H1 (cell line): ENCODE results near the gene PRKN. TPM values are rescaled to one million over a fixed set of nuclear protein-coding genes. Genes with fewer than 3 reads are reported as not detected.

Experiments
- CTCF ChIA-PET: fragments of 300-600 bp; sonication (Branson Sonifier 250); formaldehyde crosslinking; loops from one replicate; lab custom pipeline; 2021; ENCODE audit not compliant: partially characterized antibody; lab: Charles Lee
- POLR2A ChIA-PET: fragments of 300-600 bp; sonication (Branson Sonifier 250); formaldehyde crosslinking; loops from one replicate; lab custom pipeline; 2021; ENCODE audit warnings: inconsistent platforms; ENCODE audit not compliant: partially characterized antibody; lab: Charles Lee
- DNase-seq, 2 experiments: peaks; one replicate each; pipeline versions ENCODE4 v3.0.0 to v3.0.0-alpha.2; 2010 to 2022; ENCODE audit warnings: low spot score in 2 of 2, low read depth in 1 of 2, mixed read lengths in 1 of 2
- FAIRE-seq: peaks from 2 replicates; lab custom pipeline; 2011; peaks lifted over from hg19 to GRCh38; lab: Jason Lieb, UNC
- H2AFZ ChIP-seq: 2 replicates; pipeline ENCODE4 v1.8.1; 2012; ENCODE audit warnings: low read length, inconsistent platforms
- H2AK5ac ChIP-seq: 2 replicates; pipeline ENCODE4 v1.6.1; 2013; ENCODE audit warnings: low read depth, low read length
- H2BK120ac ChIP-seq: replicated peaks from 2 replicates; pipeline ENCODE3; 2013; ENCODE audit warnings: low read depth, low read length, inconsistent platforms
- H2BK12ac ChIP-seq: 2 replicates; pipeline ENCODE4 v1.6.1; 2013; ENCODE audit warnings: low read depth, low read length
- H2BK15ac ChIP-seq: 2 replicates; pipeline ENCODE4 v1.6.1; 2013; ENCODE audit warnings: low read length
- H2BK20ac ChIP-seq: 2 replicates; pipeline ENCODE4 v1.6.1; 2013; ENCODE audit warnings: low read length
- H2BK5ac ChIP-seq: 2 replicates; pipeline ENCODE4 v1.6.1; 2013; ENCODE audit warnings: low read depth, low read length
- H3K14ac ChIP-seq: 2 replicates; pipeline ENCODE4 v1.6.1; 2013; ENCODE audit warnings: inconsistent platforms; ENCODE audit not compliant: insufficient read length
- H3K18ac ChIP-seq: 2 replicates; pipeline ENCODE4 v1.6.1; 2013; ENCODE audit warnings: low read length; ENCODE audit errors: extremely low read depth
- H3K23ac ChIP-seq: 2 replicates; pipeline ENCODE4 v1.6.1; 2013; ENCODE audit warnings: inconsistent platforms; ENCODE audit not compliant: insufficient read length
- H3K23me2 ChIP-seq: 2 replicates; pipeline ENCODE4 v1.6.1; 2013; ENCODE audit warnings: low read depth, low read length
- H3K27ac ChIP-seq: 2 replicates; pipeline ENCODE4 v1.6.1; 2011; ENCODE audit warnings: low read depth, low read length, inconsistent platforms
- H3K27me3 ChIP-seq, 4 experiments: replicated peaks in 1 of 4; 1 replicate in 1 of 4; 2 replicates in 3 of 4; pipeline versions ENCODE4 v1.6.1 to v1.8.1; 2011 to 2013; ENCODE audit warnings: low read length in 3 of 4, mild to moderate bottlenecking in 3 of 4, inconsistent platforms in 2 of 4, mixed read lengths in 2 of 4, moderate library complexity in 1 of 4; ENCODE audit not compliant: control insufficient read depth in 3 of 4, insufficient read depth in 3 of 4; ENCODE audit errors: extremely low read depth in 1 of 4
- H3K36me3 ChIP-seq, 4 experiments: 2 replicates each; pipeline versions ENCODE4 v1.6.1 to v1.8.1; 2011 to 2013; ENCODE audit warnings: mild to moderate bottlenecking in 4 of 4, low read length in 3 of 4, moderate library complexity in 2 of 4, control low read depth in 1 of 4, inconsistent platforms in 1 of 4; ENCODE audit not compliant: insufficient read depth in 4 of 4, control insufficient read depth in 2 of 4
- H3K4ac ChIP-seq: replicated peaks from 2 replicates; pipeline ENCODE3; 2013; ENCODE audit warnings: low read length, low read depth, mixed read lengths, inconsistent platforms; ENCODE audit not compliant: insufficient read length
- H3K4me1 ChIP-seq, 4 experiments: replicated peaks in 1 of 4; 1 replicate in 1 of 4; 2 replicates in 3 of 4; pipeline versions ENCODE4 v1.6.1 to v1.8.1; 2011 to 2013; ENCODE audit warnings: low read length in 3 of 4, inconsistent platforms in 2 of 4, mixed read lengths in 1 of 4; ENCODE audit not compliant: insufficient read depth in 4 of 4, control insufficient read depth in 3 of 4
- H3K4me2 ChIP-seq, 2 experiments: 2 replicates each; pipeline versions ENCODE4 v1.6.1 to v1.8.1; 2011 to 2013; ENCODE audit warnings: low read depth in 2 of 2, low read length in 2 of 2, control low read depth in 1 of 2, inconsistent platforms in 1 of 2, mild to moderate bottlenecking in 1 of 2; ENCODE audit not compliant: insufficient read depth in 1 of 2
- H3K4me3 ChIP-seq, 4 experiments: fragments of 200-600, 300-600 bp in 1 of 4; sonication (generic), shearing (Covaris generic), sonication (Bioruptor Twin) in 1 of 4; 2 replicates each; pipeline versions ENCODE4 v1.5.1 to v1.8.1; 2011 to 2016; ENCODE audit warnings: low read length in 4 of 4, low read depth in 3 of 4, control low read depth in 2 of 4, inconsistent platforms in 2 of 4, mild to moderate bottlenecking in 2 of 4, mixed read lengths in 1 of 4, moderate library complexity in 1 of 4; ENCODE audit not compliant: insufficient read depth in 2 of 4; ENCODE audit errors: extremely low read depth in 1 of 4
- H3K56ac ChIP-seq: replicated peaks from 2 replicates; pipeline ENCODE3; 2013; ENCODE audit warnings: low read depth, mild to moderate bottlenecking, mixed read lengths, low read length, inconsistent platforms; ENCODE audit not compliant: insufficient read length
- H3K79me1 ChIP-seq: 2 replicates; pipeline ENCODE4 v1.6.1; 2013; ENCODE audit warnings: low read depth, low read length, control low read depth
- H3K79me2 ChIP-seq, 2 experiments: 2 replicates each; pipeline versions ENCODE4 v1.6.1 to v1.8.1; 2012 to 2013; ENCODE audit warnings: low read length in 2 of 2, mild to moderate bottlenecking in 2 of 2, inconsistent platforms in 1 of 2; ENCODE audit not compliant: insufficient read depth in 2 of 2, control insufficient read depth in 1 of 2
- H3K9ac ChIP-seq, 4 experiments: replicated peaks in 1 of 4; 1 replicate in 1 of 4; 2 replicates in 3 of 4; pipeline versions ENCODE4 v1.6.1 to v1.8.1; 2011 to 2013; ENCODE audit warnings: low read depth in 3 of 4, low read length in 3 of 4, control low read depth in 2 of 4, mild to moderate bottlenecking in 2 of 4, moderate library complexity in 2 of 4, inconsistent platforms in 1 of 4; ENCODE audit errors: extremely low read depth in 1 of 4
- H3K9me3 ChIP-seq, 2 experiments: 2 replicates each; pipeline versions ENCODE4 v1.6.1 to v1.8.1; 2012 to 2013; ENCODE audit warnings: mild to moderate bottlenecking in 2 of 2, moderate library complexity in 2 of 2, control low read depth in 1 of 2, inconsistent platforms in 1 of 2, low read depth in 1 of 2, low read length in 1 of 2, mixed read lengths in 1 of 2; ENCODE audit not compliant: insufficient read depth in 2 of 2
- H4K20me1 ChIP-seq, 2 experiments: replicated peaks in 1 of 2; 2 replicates each; pipeline versions ENCODE3 to v1.8.1; 2011 to 2013; ENCODE audit warnings: inconsistent platforms in 2 of 2, low read length in 2 of 2, mild to moderate bottlenecking in 1 of 2; ENCODE audit not compliant: insufficient read depth in 2 of 2, control insufficient read depth in 1 of 2
- H4K5ac ChIP-seq: 2 replicates; pipeline ENCODE4 v1.6.1; 2013; ENCODE audit warnings: low read length, low read depth, mixed read lengths, inconsistent platforms; ENCODE audit not compliant: insufficient read length
- H4K8ac ChIP-seq: 2 replicates; pipeline ENCODE4 v1.8.0; 2013; ENCODE audit warnings: mild to moderate bottlenecking, moderate library complexity, low read length, inconsistent platforms; ENCODE audit not compliant: insufficient read depth; ENCODE audit errors: extremely low read depth
- H4K91ac ChIP-seq: replicated peaks from 2 replicates; pipeline ENCODE3; 2013; ENCODE audit warnings: low read length, mixed read lengths, inconsistent platforms; ENCODE audit not compliant: insufficient read length
- BACH1 ChIP-seq: IDR thresholded peaks from 2 replicates; pipeline ENCODE4 v1.6.1; 2012; ENCODE audit warnings: low read length, improper control_type of control experiment
- CBX5 ChIP-seq: fragments of 300-800, 300-1000 bp; sonication (generic); IDR thresholded peaks from 2 replicates; pipeline ENCODE4 v1.7.1; 2016; ENCODE audit warnings: antibody characterized with exemption, low read length, low read depth
- CBX8 ChIP-seq: fragments of 300-800, 300-1000 bp; sonication (generic); IDR thresholded peaks from 2 replicates; pipeline ENCODE4 v1.7.1; 2016; ENCODE audit warnings: low read depth, low read length, borderline replicate concordance
- CHD2 ChIP-seq: IDR thresholded peaks from 2 replicates; pipeline ENCODE4 v1.6.1; 2012; ENCODE audit warnings: low read length, improper control_type of control experiment
- GTF2F1 ChIP-seq: IDR thresholded peaks from 2 replicates; pipeline ENCODE4 v1.6.1; 2012; ENCODE audit warnings: low read depth, low read length, improper control_type of control experiment, borderline replicate concordance
- HDAC6 ChIP-seq: IDR thresholded peaks from one replicate; pipeline ENCODE4 v1.7.1; 2012; ENCODE audit warnings: low read depth, mild to moderate bottlenecking, inconsistent platforms, low read length, moderate library complexity
- KDM4A ChIP-seq: IDR thresholded peaks from one replicate; pipeline ENCODE4 v1.7.1; 2012; ENCODE audit warnings: low read depth, mild to moderate bottlenecking, moderate library complexity, low read length, inconsistent platforms; ENCODE audit not compliant: severe bottlenecking
- MAX ChIP-seq: IDR thresholded peaks from 2 replicates; pipeline ENCODE4 v1.6.1; 2012; ENCODE audit warnings: inconsistent platforms
- RAD21 ChIP-seq, 2 experiments: IDR thresholded peaks in 1 of 2; conservative IDR thresholded peaks in 1 of 2; 2 replicates each; pipeline ENCODE4 v1.6.1; 2011; ENCODE audit warnings: low read depth in 2 of 2, low read length in 2 of 2, improper control_type of control experiment in 1 of 2, inconsistent platforms in 1 of 2, mild to moderate bottlenecking in 1 of 2, moderate library complexity in 1 of 2
- RFX5 ChIP-seq: IDR thresholded peaks from 2 replicates; pipeline ENCODE4 v1.6.1; 2011; ENCODE audit warnings: low read depth, low read length, improper control_type of control experiment, borderline replicate concordance
- TAF7 ChIP-seq: optimal IDR thresholded peaks from 2 replicates; pipeline ENCODE3; 2011; ENCODE audit warnings: low read depth, mild to moderate bottlenecking, inconsistent platforms, low read length, moderate library complexity, borderline replicate concordance
- TBP ChIP-seq: IDR thresholded peaks from 2 replicates; pipeline ENCODE4 v1.6.1; 2011; ENCODE audit warnings: low read depth, low read length, improper control_type of control experiment
- YY1 ChIP-seq: IDR thresholded peaks from 2 replicates; pipeline ENCODE4 v1.6.1; 2011; ENCODE audit warnings: low read depth, mild to moderate bottlenecking, low read length
- WGBS, 2 experiments: shearing (Covaris generic) in 1 of 2; methylation state at CpG; one replicate each; pipeline versions ENCODE4 v1.1.6 to v1.1.7; 2013 to 2015; ENCODE audit warnings: low lambda C conversion rate in 2 of 2, mixed read lengths in 2 of 2, inconsistent platforms in 1 of 2, low coverage in 1 of 2, missing lambda C conversion rate in 1 of 2; ENCODE audit not compliant: insufficient replicate concordance in 2 of 2, insufficient coverage in 1 of 2, insufficient read length in 1 of 2; ENCODE audit errors: extremely low coverage in 1 of 2, missing lambda C conversion rate in 1 of 2; 5-methylcytosine and 5-hydroxymethylcytosine counted together
- polyA plus RNA-seq, 7 experiments: library from polyadenylated mRNA; depleted of rRNA in 3 of 7; stranded (reverse) in 5 of 7; unstranded in 2 of 7; fragments of >200 nt in 5 of 7; fragments of 200-250 nt in 2 of 7; gene quantifications; 1 replicate in 5 of 7; 2 replicates in 1 of 7; 4 replicates in 1 of 7; pipeline versions ENCODE4 v1.2.1 to v1.2.3, GENCODE V29; 2011 to 2013; ENCODE audit warnings: missing spikeins in 2 of 7, mixed read lengths in 2 of 7
- total RNA-seq: library from RNA; stranded (reverse); fragmentation: NEBNext Ultra II Directional; extraction: Animal tissue kit (Norgen Biotek cat#: 25700); gene quantifications from 2 replicates; pipeline ENCODE4 v1.2.1, GENCODE V29; 2021

The PRKN gene
- total and polyA plus RNA-seq, 2 of the 8 experiments (the other 6 are each of a cell fraction or from before 2014, with no cell fraction given), result 0.13 to 0.29 TPM

GRCh38 chr6:161817881-161818280 lies 909.7 kb downstream of the PRKN start:
- 98% methylated on average over 4 of the region's 4 CpGs; no CpG with 5 or more reads in 1 of the 2 experiments for WGBS, 2 experiments
- Histone ChIP-seq H3K4ac (no peak overlapping the region), H3K23ac (no peak overlapping the region), H3K36me3 (no peaks in the 10 kb centered on the region), H3K79me1 (no peaks in the 10 kb centered on the region), H3K4me3 (no peak overlapping the region), H2BK20ac (no peak overlapping the region), H2BK120ac (no peak overlapping the region), H4K5ac (no peak overlapping the region), H3K4me1 (no peaks in the 10 kb centered on the region; a peak in 1 of 7 replicates), H3K79me2 (no peaks in the 10 kb centered on the region), H2BK15ac (no peak overlapping the region), H2BK12ac (no peak overlapping the region), H3K4me2 (no peak overlapping the region), H2AK5ac (no peak overlapping the region), H2BK5ac (no peak overlapping the region), H3K9me3 (no peaks in the 10 kb centered on the region), H3K23me2 (no peaks in the 10 kb centered on the region), H2AFZ (no peak overlapping the region), H3K56ac (no peak overlapping the region), H3K27me3 (no peaks in the 10 kb centered on the region), H3K9ac (no peak overlapping the region), H3K14ac (no peak overlapping the region), H3K27ac (no peak overlapping the region), H4K20me1 (no peaks in the 10 kb centered on the region), H4K91ac (no peak overlapping the region), H3K18ac (no peak overlapping the region), H4K8ac (no peak overlapping the region)
- POLR2A ChIA-PET, result no interaction called here
- TF ChIP-seq GTF2F1 (no peak), KDM4A (no peak), HDAC6 (no peak), TAF7 (no peak), TBP (no peak), CHD2 (no peak), RAD21 (IDR thresholded peaks at IDR 0.05 in 1 of 2, conservative IDR thresholded peaks at IDR 0.05 in 1 of 2; ENCODE audit: low read depth in 2 of 2, low read length in 2 of 2) (no peak), MAX (no peak), RFX5 (no peak), CBX5 (no peak), BACH1 (no peak), YY1 (no peak), CBX8 (no peak)
- DNase-seq, result no peak
- no peak for FAIRE-seq
- CTCF ChIA-PET, result interaction anchor here (0.6 to 0.9 kb wide), 2 partner anchors 11 to 20 kb away, joined by 3 read pairs; no protein-coding TSS in a partner anchor
